ENCODE results near the gene EP400. TPM values are rescaled to one million over a fixed set of nuclear protein-coding genes. Genes with fewer than 3 reads are reported as not detected.

EP400 gene
- total and polyA plus RNA-seq, 9 of the 15 experiments (the other 6 are each of a cell fraction or from before 2014, with no cell fraction given): 4.5 to 58.0 (median 7.0) TPM

- H4K20me1 ChIP-seq (replicated peaks; ENCODE audit: control insufficient read depth, insufficient read depth, low read length): no peaks in the 10 kb centered on the region; the same call in 1 of the 2 replicates
- no peaks in the 10 kb centered on the region for H3K9me1 ChIP-seq (ENCODE audit: control insufficient read depth, insufficient read depth, low read length)
- H3K79me2 ChIP-seq (ENCODE audit: control insufficient read depth, insufficient read depth, low read length): no peaks in the 10 kb centered on the region
- no peak overlapping the region for H3K27ac ChIP-seq (ENCODE audit: extremely low read depth, low read depth, low read length)
- ChIA-PET CTCF (ENCODE audit: low intra/inter-chr PET ratio) (no interaction called here), POLR2A (interaction anchor here (0.6 kb wide), 1 partner anchor 40 kb away, joined by 4 read pairs; no protein-coding TSS in a partner anchor)
- no peak for DNase-seq (ENCODE audit: extremely low read depth in 1 of 4, low spot score in 3 of 4)
- H3K9ac ChIP-seq (ENCODE audit: insufficient read depth in 1 of 2, low read depth in 2 of 2, low read length in 2 of 2): no peak overlapping the region
- BruUV-seq (replicated peaks): no TSS peak
- in situ Hi-C loops (cut with MboI): no loop called here
- 94% methylated on average over 3 of the region's 3 CpGs for WGBS (ENCODE audit: insufficient coverage, low coverage, missing lambda C conversion rate)
- intact Hi-C loops (cut with micrococcal nuclease): no loop called here
- TF ChIP-seq POLR2B (IDR thresholded peaks at IDR 0.05; ENCODE audit: low read depth, partially characterized antibody) (no peak), TCFL5 (CRISPR knock-in tag; conservative IDR thresholded peaks at IDR 0.05) (no peak), E2F3 (CRISPR knock-in tag; IDR thresholded peaks at IDR 0.05) (no peak), NCOR1 (IDR thresholded peaks at IDR 0.05) (no peak), KLF1 (tag; IDR thresholded peaks at IDR 0.05) (no peak), OTX1 (CRISPR knock-in tag; IDR thresholded peaks at IDR 0.05) (no peak), MAFF (IDR thresholded peaks at IDR 0.05; ENCODE audit: low read length) (no peak), ZNF277 (CRISPR knock-in tag; IDR thresholded peaks at IDR 0.05; ENCODE audit: borderline replicate concordance) (no peak), TCF3 (CRISPR knock-in tag; IDR thresholded peaks at IDR 0.05) (no peak)
- FAIRE-seq: no peak
- H3K4me1 ChIP-seq (replicated peaks in 1 of 2; ENCODE audit: control insufficient read depth in 2 of 2, insufficient read depth in 2 of 2, low read length in 2 of 2): no peaks in the 10 kb centered on the region
- no peak for ATAC-seq
- no peak overlapping the region for H3K4me3 ChIP-seq
- H2AFZ ChIP-seq (ENCODE audit: low read depth, low read length): no peak overlapping the region
- no peaks in the 10 kb centered on the region for H3K9me3 ChIP-seq (replicated peaks; ENCODE audit: control insufficient read depth, insufficient read depth, low read depth, low read length)
- H3K27me3 ChIP-seq (ENCODE audit: control insufficient read depth in 2 of 2, insufficient read depth in 2 of 2, low read length in 2 of 2): no peaks in the 10 kb centered on the region
- H3K4me2 ChIP-seq (ENCODE audit: insufficient read depth, low read length): no peak overlapping the region
- H3K36me3 ChIP-seq (ENCODE audit: control insufficient read depth, insufficient read depth, low read length): peaks cover 80% of the 10 kb centered on the region
These were observed 93.5 kb downstream of the EP400 start for GRCh38 chr12:132043216-132043615.
